Spinal cord (tissue), 10 donors: ENCODE measurements around the gene SMIM24. TPM values are rescaled to one million over a fixed set of nuclear protein-coding genes. Genes with fewer than 3 reads are reported as not detected.

Source experiments
- DNase-seq, 6 donors: peaks; one replicate each; pipeline versions ENCODE4 v3.0.0 to v3.0.0-alpha.2; 2013 to 2015; ENCODE audit warnings: low spot score in 6 of 6, low read depth in 4 of 6
- H3K27ac ChIP-seq: one replicate; pipeline ENCODE4 v1.5.1; 2013; ENCODE audit warnings: low read depth, low read length, control low read depth
- H3K27me3 ChIP-seq: one replicate; pipeline ENCODE4 v1.6.1; 2013; ENCODE audit warnings: low read length; ENCODE audit not compliant: control insufficient read depth, insufficient read depth
- H3K36me3 ChIP-seq: one replicate; pipeline ENCODE4 v1.6.1; 2013; ENCODE audit warnings: low read length; ENCODE audit not compliant: control insufficient read depth, insufficient read depth
- H3K4me1 ChIP-seq: one replicate; pipeline ENCODE4 v1.6.1; 2013; ENCODE audit warnings: low read length; ENCODE audit not compliant: control insufficient read depth, insufficient read depth
- H3K4me3 ChIP-seq: one replicate; pipeline ENCODE4 v1.5.1; 2013; ENCODE audit warnings: low read depth, low read length, control low read depth
- H3K9me3 ChIP-seq: one replicate; pipeline ENCODE4 v1.6.1; 2013; ENCODE audit warnings: low read length; ENCODE audit not compliant: control insufficient read depth, insufficient read depth
- WGBS: methylation state at CpG from one replicate; pipeline ENCODE4 v1.1.5; 2013; ENCODE audit warnings: missing lambda C conversion rate; ENCODE audit not compliant: insufficient coverage; 5-methylcytosine and 5-hydroxymethylcytosine counted together
- polyA plus RNA-seq, 2 donors: library from polyadenylated mRNA; unstranded; fragments of 120-200 nt; gene quantifications; one replicate each; pipeline ENCODE4 v1.2.1, GENCODE V29; 2013; ENCODE audit not compliant: insufficient read length in 2 of 2
- total RNA-seq, 2 donors: library from RNA; depleted of rRNA in 1 of 2; stranded (reverse); fragments of 120-200 nt in 1 of 2; fragments of >200 nt in 1 of 2; gene quantifications; one replicate each; pipeline versions ENCODE4 v1.2.3 to v1.2.4, GENCODE V29; 2013 to 2014
- donor health status: healthy.

SMIM24 gene
- total and polyA plus RNA-seq, 4 donors, result 0.94 to 3.6 (median 2.8) TPM; not detected in 1

GRCh38 chr19:3499738-3500428, 19.6 kb upstream of the SMIM24 start:
- H3K36me3 ChIP-seq, result peaks cover 31% of the 10 kb centered on the region
- no peak for DNase-seq
- H3K4me3 ChIP-seq, result peak overlapping the region; percentile 87
- H3K4me1 ChIP-seq, result peaks cover 10% of the 10 kb centered on the region
- H3K9me3 ChIP-seq, result no peaks in the 10 kb centered on the region
- peak overlapping the region; percentile 92 for H3K27ac ChIP-seq
- no peaks in the 10 kb centered on the region for H3K27me3 ChIP-seq
- 4% methylated on average over 13 of the region's 18 CpGs for WGBS

GRCh38 chr19:3497757-3498520, 17.6 kb upstream of the SMIM24 start:
- Histone ChIP-seq H3K27me3 (no peaks in the 10 kb centered on the region), H3K4me1 (peaks cover 10% of the 10 kb centered on the region), H3K27ac (no peak overlapping the region), H3K9me3 (no peaks in the 10 kb centered on the region), H3K4me3 (no peak overlapping the region), H3K36me3 (peaks cover 50% of the 10 kb centered on the region)
- WGBS, result 97% methylated on average over 4 of the region's 5 CpGs
- DNase-seq, result no peak

- Histone ChIP-seq H3K27ac (no peak overlapping the region), H3K27me3 (no peaks in the 10 kb centered on the region), H3K36me3 (peaks cover 63% of the 10 kb centered on the region), H3K4me3 (no peak overlapping the region), H3K4me1 (peaks cover 10% of the 10 kb centered on the region), H3K9me3 (no peaks in the 10 kb centered on the region)
- 96% methylated on average over 32 of the region's 32 CpGs for WGBS
- DNase-seq, result no peak
Observed at GRCh38 chr19:3496392-3497273, 16.3 kb upstream of the SMIM24 start.

GRCh38 chr19:3494559-3494958, 14.2 kb upstream of the SMIM24 start:
- Histone ChIP-seq H3K27me3 (no peaks in the 10 kb centered on the region), H3K9me3 (no peaks in the 10 kb centered on the region), H3K36me3 (peaks cover 83% of the 10 kb centered on the region), H3K4me1 (peaks cover 3% of the 10 kb centered on the region), H3K4me3 (no peak overlapping the region), H3K27ac (no peak overlapping the region)
- no peak for DNase-seq
- 92% methylated on average over 18 of the region's 18 CpGs for WGBS

- Histone ChIP-seq H3K27ac (no peak overlapping the region), H3K27me3 (no peaks in the 10 kb centered on the region), H3K4me3 (no peak overlapping the region), H3K4me1 (no peaks in the 10 kb centered on the region), H3K36me3 (peaks cover 86% of the 10 kb centered on the region), H3K9me3 (no peaks in the 10 kb centered on the region)
- DNase-seq, result no peak
- WGBS, result 74% methylated on average over 13 of the region's 15 CpGs
Observed at GRCh38 chr19:3494051-3494450, 13.7 kb upstream of the SMIM24 start.

GRCh38 chr19:3493651-3494050, 13.3 kb upstream of the SMIM24 start:
- H3K27ac ChIP-seq, result no peak overlapping the region
- WGBS, result 89% methylated on average over 14 of the region's 14 CpGs
- no peaks in the 10 kb centered on the region for H3K27me3 ChIP-seq
- DNase-seq, result no peak
- H3K9me3 ChIP-seq, result no peaks in the 10 kb centered on the region
- peaks cover 86% of the 10 kb centered on the region for H3K36me3 ChIP-seq
- no peaks in the 10 kb centered on the region for H3K4me1 ChIP-seq
- no peak overlapping the region for H3K4me3 ChIP-seq

GRCh38 chr19:3492919-3493318, 12.6 kb upstream of the SMIM24 start:
- Histone ChIP-seq H3K27ac (no peak overlapping the region), H3K4me1 (no peaks in the 10 kb centered on the region), H3K27me3 (no peaks in the 10 kb centered on the region), H3K36me3 (peaks cover 90% of the 10 kb centered on the region), H3K9me3 (no peaks in the 10 kb centered on the region), H3K4me3 (no peak overlapping the region)
- DNase-seq, result no peak
- WGBS, result 92% methylated on average over 9 of the region's 16 CpGs

GRCh38 chr19:3492131-3492839, 12.0 kb upstream of the SMIM24 start:
- no peaks in the 10 kb centered on the region for H3K9me3 ChIP-seq
- H3K36me3 ChIP-seq, result peaks cover 84% of the 10 kb centered on the region
- DNase-seq, result no peak
- H3K27ac ChIP-seq, result no peak overlapping the region
- 96% methylated on average over 44 of the region's 45 CpGs for WGBS
- H3K27me3 ChIP-seq, result no peaks in the 10 kb centered on the region
- no peaks in the 10 kb centered on the region for H3K4me1 ChIP-seq
- no peak overlapping the region for H3K4me3 ChIP-seq
